ENCODE data around the gene IFITM2. TPM values are rescaled to one million over a fixed set of nuclear protein-coding genes. Genes with fewer than 3 reads are reported as not detected.

The IFITM2 gene
- total RNA-seq, 2 donors from 2014 or later = 262 to 367 TPM

GRCh38 chr11:297051-297585, 10.5 kb upstream of the IFITM2 start:
- H3K36me3 Mint-ChIP-seq (ENCODE audit: low read depth) = peaks cover 6% of the 10 kb centered on the region
- no peaks in the 10 kb centered on the region for H3K27me3 Mint-ChIP-seq (ENCODE audit: insufficient read depth)
- H3K27ac Mint-ChIP-seq = peak overlapping the region; percentile 69
- H3K9me3 ChIP-seq (ENCODE audit: control insufficient read depth, low read length) = no peaks in the 10 kb centered on the region
- TF ChIP-seq CTCF (conservative IDR thresholded peaks at IDR 0.05) = no peak
- H3K4me1 ChIP-seq (ENCODE audit: control insufficient read depth, insufficient read depth, low read length) = peaks cover 5% of the 10 kb centered on the region
- H3K4me3 ChIP-seq (ENCODE audit: low read length) = no peak overlapping the region
- no peak overlapping the region for H3K9ac ChIP-seq (ENCODE audit: extremely low read depth, low read length, poor library complexity, severe bottlenecking)
- no peak overlapping the region for H3K27ac ChIP-seq (ENCODE audit: low read depth, low read length)
- peak; percentile 35 for DNase-seq
- H3K4me1 Mint-ChIP-seq = peaks cover 18% of the 10 kb centered on the region
- H3K9me3 Mint-ChIP-seq = no peaks in the 10 kb centered on the region
- no peaks in the 10 kb centered on the region for H3K27me3 ChIP-seq (ENCODE audit: control insufficient read depth, insufficient read depth, low read length, poor library complexity, severe bottlenecking)
- no peak overlapping the region for H3K4me3 Mint-ChIP-seq
- H3K36me3 ChIP-seq (ENCODE audit: control insufficient read depth, insufficient read depth, low read length) = peaks cover 6% of the 10 kb centered on the region
- 91 to 94% methylated on average over 6 to 13 of the region's 13 CpGs for WGBS, 2 experiments (ENCODE audit: insufficient coverage in 1 of 2, insufficient read length in 1 of 2)

GRCh38 chr11:297586-298405, 9.8 kb upstream of the IFITM2 start:
- H3K27me3 ChIP-seq (ENCODE audit: control insufficient read depth, insufficient read depth, low read length, poor library complexity, severe bottlenecking) = no peaks in the 10 kb centered on the region
- peaks cover 2% of the 10 kb centered on the region for H3K36me3 Mint-ChIP-seq (ENCODE audit: low read depth)
- H3K9ac ChIP-seq (ENCODE audit: extremely low read depth, low read length, poor library complexity, severe bottlenecking) = no peak overlapping the region
- peaks cover 5% of the 10 kb centered on the region for H3K4me1 ChIP-seq (ENCODE audit: control insufficient read depth, insufficient read depth, low read length)
- no peaks in the 10 kb centered on the region for H3K27me3 Mint-ChIP-seq (ENCODE audit: insufficient read depth)
- H3K4me3 ChIP-seq (ENCODE audit: low read length) = no peak overlapping the region
- peak overlapping the region; percentile 69 for H3K27ac Mint-ChIP-seq
- peaks cover 18% of the 10 kb centered on the region for H3K4me1 Mint-ChIP-seq
- TF ChIP-seq CTCF (conservative IDR thresholded peaks at IDR 0.05) = no peak
- no peak overlapping the region for H3K27ac ChIP-seq (ENCODE audit: low read depth, low read length)
- H3K36me3 ChIP-seq (ENCODE audit: control insufficient read depth, insufficient read depth, low read length) = peaks cover 6% of the 10 kb centered on the region
- H3K9me3 ChIP-seq (ENCODE audit: control insufficient read depth, low read length) = no peaks in the 10 kb centered on the region
- H3K9me3 Mint-ChIP-seq = no peaks in the 10 kb centered on the region
- DNase-seq = peak; percentile 54
- no peak overlapping the region for H3K4me3 Mint-ChIP-seq
- 90 to 93% methylated on average over 20 to 26 of the region's 26 CpGs for WGBS, 2 experiments (ENCODE audit: insufficient coverage in 1 of 2, insufficient read length in 1 of 2)

GRCh38 chr11:298406-299065, 9.1 kb upstream of the IFITM2 start:
- H3K9ac ChIP-seq (ENCODE audit: extremely low read depth, low read length, poor library complexity, severe bottlenecking) = no peak overlapping the region
- no peak overlapping the region for H3K27ac Mint-ChIP-seq

More at GRCh38 chr11:298406-299065, 9.1 kb upstream of the IFITM2 start:
- Histone ChIP-seq H3K36me3 (ENCODE audit: control insufficient read depth, insufficient read depth, low read length) (peaks cover 5% of the 10 kb centered on the region), H3K4me3 (ENCODE audit: low read length) (no peak overlapping the region), H3K4me1 (ENCODE audit: control insufficient read depth, insufficient read depth, low read length) (peaks cover 5% of the 10 kb centered on the region), H3K27me3 (ENCODE audit: control insufficient read depth, insufficient read depth, low read length, poor library complexity, severe bottlenecking) (no peaks in the 10 kb centered on the region), H3K9me3 (ENCODE audit: control insufficient read depth, low read length) (no peaks in the 10 kb centered on the region), H3K27ac (ENCODE audit: low read depth, low read length) (no peak overlapping the region)
- Mint-ChIP-seq H3K27me3 (ENCODE audit: insufficient read depth) (no peaks in the 10 kb centered on the region), H3K36me3 (ENCODE audit: low read depth) (no peaks in the 10 kb centered on the region), H3K4me1 (peaks cover 18% of the 10 kb centered on the region), H3K4me3 (no peak overlapping the region), H3K9me3 (no peaks in the 10 kb centered on the region)
- WGBS, 2 experiments (ENCODE audit: insufficient coverage in 1 of 2, insufficient read length in 1 of 2) = 91 to 97% methylated on average over 9 to 15 of the region's 15 CpGs
- TF ChIP-seq CTCF (conservative IDR thresholded peaks at IDR 0.05) = no peak
- peak; percentile 59 for DNase-seq
